ENCODE results near the gene RIN2.
"Not testable (repeated sequence)": the region's sequence is repeated elsewhere in the genome, so short reads cannot be mapped to it uniquely, and the experiment has no call there.

The RIN2 gene

DNA sequence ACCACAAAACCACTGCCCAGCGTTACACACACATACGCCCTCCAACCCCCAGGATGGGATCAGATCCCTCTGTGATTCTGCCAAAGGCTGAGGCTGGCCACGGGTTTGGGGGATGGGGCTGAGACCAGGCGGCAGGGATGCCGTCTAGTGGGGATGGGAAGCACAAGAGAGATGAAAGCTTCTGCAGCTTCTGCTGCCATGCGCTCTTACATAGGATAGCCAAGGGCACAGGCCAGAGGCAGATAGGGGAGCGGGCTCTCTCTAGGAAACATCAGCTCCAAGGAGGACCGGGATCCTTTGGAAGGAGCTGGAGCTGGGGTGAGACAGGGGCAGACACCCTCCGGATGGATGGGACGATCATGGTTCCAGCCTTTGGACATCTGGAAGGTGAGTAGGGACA lies 18.7 kb upstream of the RIN2 start:
- no peak for DNase-seq

DNA sequence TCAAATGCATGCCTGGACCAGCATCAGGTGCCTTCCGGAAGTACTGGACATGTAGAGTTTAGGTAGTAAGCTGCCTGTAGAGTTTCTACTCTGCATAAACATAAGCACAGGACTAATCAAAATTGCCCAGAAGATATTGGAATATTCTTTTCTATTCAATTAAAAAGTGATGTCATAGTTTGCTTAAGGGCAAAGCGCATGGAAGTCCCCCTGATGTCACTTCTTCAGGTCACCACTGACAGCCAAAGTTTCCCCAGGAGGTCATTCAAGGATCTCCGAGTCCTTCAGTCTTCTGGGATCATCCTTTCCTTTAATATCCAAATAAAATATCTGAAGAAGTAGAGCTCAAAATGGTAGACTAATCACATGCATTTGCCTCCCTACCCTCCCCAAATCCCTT lies 17.5 kb upstream of the RIN2 start:
- DNase-seq = no peak

DNA sequence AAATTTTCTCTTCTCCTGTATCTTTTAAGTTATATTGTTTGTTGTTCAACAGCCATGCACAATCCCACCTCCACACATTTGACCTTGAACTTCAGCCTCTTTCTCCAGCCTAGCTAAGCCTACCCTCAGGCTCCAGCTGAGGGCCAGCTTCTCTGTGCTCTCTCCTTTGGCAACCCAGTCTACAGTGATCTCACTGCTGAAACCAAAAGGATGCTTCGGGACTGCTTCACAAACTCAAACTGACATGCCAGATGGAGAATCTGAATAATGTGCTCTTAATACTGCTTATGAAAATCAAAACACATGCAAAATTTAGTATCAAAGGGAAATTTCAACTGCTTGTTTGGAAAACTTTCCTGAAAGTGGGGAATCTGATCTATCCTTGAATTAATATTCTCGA lies 16.1 kb upstream of the RIN2 start:
- DNase-seq = no peak

DNA sequence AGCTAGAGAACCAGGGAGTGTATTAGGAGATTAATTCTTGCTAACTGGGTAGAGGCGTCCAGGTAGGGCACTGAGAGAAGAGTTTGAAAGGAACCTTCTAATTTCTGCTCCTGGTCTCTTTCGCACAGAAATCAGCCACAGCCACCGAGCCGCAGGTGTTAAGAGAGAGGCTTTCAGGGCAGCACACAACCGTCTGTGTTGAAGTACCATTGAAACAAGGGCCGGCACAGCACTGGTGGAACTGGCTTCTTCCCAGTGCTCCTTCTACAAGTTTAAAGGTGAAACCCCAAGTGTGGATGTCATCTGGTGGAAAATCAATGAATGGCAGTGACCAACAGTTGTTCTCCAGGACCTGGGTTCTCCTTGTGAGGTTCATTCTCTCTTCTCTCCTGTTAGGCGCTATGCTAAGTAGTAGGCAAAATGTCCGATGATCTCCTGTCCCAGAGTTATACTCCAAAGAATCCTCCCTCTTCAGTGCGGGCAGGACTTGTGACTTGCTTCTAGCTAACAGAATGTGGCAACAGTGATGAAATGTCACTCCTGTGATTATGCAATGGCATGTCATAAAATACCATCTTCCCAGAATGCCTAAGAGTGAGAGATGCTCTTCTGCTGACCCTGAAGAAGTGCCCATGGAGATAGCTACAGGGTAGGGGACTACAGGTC lies 15.0 kb upstream of the RIN2 start:
- DNase-seq = no peak

DNA sequence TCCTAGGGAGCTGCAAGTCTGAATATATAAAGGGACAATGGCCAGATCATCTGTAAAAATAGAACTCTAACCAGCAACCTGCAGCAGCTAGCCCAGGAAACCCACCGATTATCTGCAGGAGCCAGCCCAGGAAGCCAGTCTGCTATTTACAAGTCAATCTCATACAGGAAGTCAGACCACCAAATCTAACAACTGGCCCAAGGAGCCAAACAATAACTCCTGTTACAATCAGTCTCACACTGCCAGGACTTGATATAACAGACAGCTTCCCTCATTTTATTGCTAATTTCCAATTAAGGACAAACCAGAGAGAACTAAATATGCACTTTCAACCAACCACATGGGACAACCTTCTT lies 14.4 kb upstream of the RIN2 start:
- no peak for DNase-seq

DNA sequence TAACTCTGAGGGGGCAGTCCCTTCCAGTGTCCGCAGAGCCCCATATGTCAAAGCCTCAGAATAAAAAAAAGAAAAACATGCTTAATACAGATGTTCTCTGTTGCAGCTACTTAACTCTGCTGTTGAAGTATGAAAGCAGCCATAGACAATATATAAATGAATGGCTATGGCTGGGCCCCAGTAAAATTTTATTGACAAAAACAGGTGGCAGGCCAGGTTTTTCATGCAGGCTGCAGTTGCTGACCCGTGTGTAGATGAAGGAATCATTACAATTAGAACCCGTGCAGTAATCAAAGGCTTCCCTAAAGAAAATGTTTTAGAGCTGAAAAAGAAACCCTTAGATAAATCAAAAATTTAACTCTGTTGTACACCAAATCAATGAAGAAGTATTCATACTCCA lies 13.0 kb upstream of the RIN2 start:
- DNase-seq = no peak

DNA sequence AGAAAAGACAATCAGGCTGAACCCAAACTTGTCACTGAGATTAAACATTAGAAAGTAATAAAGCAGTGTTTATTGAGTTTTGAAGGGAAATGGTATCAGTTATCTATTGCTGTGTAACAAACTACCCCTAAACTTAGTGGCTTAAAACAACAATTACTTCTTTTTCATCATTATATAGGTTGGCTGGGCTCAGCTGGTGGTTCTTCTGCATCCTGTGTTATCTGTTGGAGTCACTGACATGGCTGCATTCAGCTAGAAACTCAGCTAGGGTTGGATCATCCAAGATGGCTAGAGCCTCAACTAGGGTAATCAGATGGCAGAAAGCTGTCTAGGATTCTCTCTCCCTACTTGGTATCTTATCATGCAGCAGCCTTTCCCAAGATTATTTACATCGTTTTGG lies 12.5 kb upstream of the RIN2 start:
- no peak for DNase-seq

DNA sequence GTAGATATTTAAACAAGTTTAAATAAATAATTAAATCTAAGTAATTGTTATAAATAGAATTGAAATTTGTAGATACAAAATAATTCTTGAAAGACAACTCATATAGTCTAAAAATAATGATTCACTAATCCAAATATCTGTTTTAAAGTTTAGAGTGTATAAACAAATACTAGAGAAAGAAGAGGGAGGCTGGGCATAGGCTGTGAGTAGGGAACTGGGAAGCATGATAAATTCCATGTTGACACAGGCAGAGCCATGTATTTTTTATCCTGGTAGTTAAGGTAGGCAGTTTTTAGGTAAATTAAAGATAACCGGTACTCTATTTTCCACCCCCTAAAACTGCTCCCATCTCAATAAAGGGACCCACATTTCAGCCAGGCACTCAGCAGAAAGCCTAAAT lies 11.7 kb upstream of the RIN2 start:
- no peak for DNase-seq

DNA sequence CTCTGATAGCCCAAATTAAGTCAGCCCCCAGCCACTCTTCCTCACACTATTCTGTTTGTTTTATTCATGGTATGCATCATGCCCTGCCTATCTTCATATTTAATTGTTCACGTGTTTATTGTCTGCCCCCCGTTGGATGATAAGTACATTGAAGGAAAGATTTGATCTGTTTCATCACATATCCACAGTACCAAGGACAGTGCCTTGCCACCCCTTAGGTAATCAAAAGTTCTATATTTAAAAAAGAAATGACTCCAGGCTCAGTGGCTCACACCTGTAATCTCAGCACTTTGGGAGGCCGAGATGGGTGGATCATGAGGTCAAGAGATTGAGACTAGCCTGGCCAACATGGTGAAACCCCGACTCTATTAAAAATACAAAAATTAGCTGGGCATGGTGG lies 10.2 kb upstream of the RIN2 start:
- no peak for DNase-seq

DNA sequence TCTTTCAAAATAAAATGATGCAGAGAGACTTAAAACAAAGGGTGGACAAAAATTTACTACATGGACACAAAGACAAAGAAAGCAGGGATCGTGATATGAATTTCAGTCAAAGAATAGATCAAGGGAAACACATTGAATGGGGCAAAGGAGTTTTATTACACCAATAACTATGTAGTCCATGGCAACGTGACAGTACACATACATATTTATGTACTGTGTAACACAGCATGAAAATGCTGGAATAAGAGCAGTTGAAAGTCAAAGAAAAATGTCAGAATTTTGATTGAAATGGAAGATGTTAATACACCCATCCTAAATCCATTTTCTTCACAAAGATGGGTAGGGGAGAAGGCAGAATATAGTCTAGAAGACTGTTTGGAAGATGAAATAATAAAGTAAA lies 9.4 kb upstream of the RIN2 start:
- DNase-seq = no peak

DNA sequence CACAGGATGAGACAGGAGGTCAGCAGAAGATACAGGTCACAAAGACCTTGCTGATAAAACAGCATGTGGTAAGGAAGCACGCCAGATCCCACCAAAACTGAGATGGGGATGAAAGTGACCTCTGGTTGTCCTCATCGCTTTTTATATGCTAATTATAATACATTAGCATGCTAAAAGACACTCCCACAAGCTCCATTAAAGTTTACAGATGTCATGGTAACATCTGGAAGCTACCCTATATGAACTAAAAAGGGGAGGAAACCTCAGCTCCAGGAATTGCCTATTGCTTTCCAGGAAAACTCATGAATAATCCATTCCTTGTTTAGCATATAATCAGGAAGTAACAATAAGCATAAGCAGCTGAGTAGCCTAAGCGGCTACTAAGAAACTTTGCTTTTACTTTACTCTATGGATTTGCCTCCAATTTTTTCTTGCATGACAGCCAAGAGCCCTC lies 8.4 kb upstream of the RIN2 start:
- no peak for DNase-seq

DNA sequence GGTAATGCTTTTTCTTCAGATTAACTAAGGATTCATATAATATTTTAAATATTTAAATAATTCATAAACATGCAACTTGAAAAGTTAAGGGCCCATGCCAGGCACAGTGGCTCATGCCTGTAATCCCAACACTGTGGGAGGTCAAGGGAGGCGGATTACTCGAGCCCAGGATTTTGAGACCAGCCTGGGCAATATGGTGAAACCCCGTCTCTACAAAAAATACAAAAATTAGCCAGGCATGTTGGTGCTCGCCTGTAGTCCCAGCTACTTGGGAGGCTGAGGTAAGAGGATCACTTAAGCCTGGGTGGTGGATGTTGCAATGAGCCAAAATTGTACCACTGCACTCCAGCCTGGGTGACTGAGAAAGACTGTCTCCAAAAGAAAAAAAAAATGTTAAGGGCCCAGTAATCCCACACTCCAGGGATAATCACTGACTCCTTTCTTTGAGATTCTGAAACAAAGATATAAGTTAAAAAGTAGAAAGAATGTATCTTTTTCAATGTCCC lies 7.9 kb upstream of the RIN2 start:
- DNase-seq = no peak

DNA sequence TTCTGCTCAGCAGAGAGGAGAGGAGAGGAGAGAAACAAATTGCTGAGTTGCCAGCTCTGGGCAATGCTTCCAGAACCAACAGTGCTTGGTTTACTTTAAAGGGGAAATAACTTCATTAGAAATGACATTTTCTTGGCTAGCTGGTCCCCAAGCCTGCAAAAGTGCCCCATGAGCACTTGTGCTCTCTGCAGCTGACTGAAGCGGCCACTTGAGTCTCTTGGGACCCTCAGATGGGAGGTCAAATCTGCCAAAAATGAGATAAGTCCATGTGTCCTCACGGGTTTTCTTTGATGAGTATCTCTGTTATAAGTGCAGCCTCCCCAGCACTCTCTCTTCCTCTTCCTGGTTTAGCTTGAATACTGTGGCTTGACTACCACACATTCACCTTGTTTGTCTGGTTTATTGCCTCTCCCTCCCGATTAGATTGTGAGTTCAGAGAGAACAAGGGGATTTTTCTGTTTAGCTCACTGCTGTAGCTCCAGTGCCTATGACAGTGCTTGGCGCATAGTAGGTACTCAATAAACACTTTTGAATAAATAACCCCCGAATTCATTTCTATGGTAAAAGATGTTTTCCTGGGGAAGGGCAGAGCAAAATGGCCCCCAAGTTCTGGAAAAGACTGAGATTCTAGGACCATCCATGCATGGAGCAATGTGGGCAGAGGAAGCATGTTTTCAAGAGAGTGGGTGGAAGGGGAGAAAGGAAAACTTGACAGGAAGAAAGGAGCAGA lies 7.0 kb upstream of the RIN2 start:
- no peak for DNase-seq

DNA sequence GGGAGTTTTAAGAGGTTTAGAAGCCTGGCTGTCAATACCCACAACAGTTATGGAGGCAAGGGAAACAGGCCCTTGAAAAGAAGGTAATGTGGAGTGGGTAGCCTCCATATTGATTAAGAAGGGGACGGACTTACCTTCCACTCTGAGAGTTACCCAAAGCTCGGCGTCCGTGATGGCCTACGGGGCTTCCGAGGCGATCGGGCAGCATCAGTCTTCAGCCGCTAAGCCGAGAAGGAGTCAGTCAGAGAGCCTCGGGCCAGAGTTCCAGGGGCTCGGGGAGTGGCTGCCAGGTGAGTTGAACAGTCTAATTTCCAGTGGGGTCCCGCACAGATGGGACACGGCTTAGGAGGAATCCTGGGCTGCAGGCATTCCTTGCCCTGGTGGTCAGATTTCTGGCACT lies 3.9 kb upstream of the RIN2 start:
- DNase-seq = not testable (repeated sequence)

DNA sequence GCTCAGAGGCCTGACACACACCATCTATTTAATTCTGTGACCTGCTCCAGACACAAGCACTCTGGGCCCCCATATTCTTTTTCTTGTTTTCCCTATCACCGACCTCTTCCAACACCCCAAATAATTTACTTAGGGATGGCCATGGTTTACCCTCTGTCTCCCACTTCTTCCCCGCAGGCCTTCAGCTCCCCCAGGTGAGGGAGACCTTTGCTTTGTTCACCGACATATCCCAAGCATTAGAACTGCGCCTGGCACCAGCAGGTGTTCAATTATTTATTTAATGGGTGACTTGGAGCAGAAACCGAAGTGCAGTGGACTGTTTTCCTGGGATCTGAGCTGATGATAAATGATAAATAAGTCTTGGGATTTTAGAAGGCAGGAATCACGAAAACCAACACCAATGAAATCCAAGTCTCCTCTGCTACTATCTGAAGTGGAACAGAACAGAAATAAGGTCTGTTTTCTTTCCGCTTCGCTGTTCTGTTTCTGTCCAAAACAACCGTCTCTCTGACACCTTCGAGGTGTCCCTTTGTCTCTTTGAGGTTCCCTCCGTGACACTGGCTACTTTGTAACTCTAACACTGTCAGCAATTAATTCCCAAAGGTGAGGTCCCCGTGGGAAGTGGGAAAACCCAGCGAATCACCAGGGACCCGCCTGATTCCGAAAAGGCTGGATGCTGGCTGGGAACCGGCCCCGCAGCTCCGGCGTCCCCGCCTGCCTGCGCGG lies 1.1 kb upstream of the RIN2 start:
- DNase-seq = no peak

DNA sequence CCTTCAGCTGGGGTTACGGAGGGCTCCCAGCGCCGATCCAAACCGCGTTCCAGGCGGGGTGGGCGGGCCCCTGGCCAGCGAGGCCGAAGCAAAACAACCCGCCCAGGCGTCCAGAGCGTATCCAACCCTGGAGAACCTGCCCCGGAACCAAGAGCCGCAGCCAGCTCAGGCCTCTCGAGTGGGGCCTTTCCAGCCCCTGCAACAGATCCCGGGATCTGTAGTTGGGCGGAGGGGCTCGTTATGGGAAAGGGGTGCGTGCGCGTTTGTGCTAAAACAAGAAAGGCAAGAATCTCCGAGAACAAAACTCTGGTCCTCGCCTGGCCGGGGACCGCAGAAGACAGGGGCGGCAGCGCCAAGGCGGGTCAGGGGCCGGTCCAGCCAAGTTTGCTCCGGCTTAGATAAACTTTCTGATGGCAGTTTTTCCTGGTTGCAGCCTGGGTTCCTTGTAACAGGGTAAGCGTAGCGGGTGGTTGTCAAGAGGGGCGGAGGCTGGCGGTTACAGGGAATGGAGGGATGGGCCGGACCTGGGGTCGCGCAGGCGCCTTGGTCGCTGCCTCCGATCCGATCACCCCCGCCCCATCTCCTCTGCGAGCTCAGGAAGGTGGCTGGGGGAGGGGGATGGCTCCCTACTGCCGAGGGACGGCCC lies 448 bp upstream of the RIN2 start:
- DNase-seq = peak in 55 of 56 donors; percentile 34 to 83 (median 69)

DNA sequence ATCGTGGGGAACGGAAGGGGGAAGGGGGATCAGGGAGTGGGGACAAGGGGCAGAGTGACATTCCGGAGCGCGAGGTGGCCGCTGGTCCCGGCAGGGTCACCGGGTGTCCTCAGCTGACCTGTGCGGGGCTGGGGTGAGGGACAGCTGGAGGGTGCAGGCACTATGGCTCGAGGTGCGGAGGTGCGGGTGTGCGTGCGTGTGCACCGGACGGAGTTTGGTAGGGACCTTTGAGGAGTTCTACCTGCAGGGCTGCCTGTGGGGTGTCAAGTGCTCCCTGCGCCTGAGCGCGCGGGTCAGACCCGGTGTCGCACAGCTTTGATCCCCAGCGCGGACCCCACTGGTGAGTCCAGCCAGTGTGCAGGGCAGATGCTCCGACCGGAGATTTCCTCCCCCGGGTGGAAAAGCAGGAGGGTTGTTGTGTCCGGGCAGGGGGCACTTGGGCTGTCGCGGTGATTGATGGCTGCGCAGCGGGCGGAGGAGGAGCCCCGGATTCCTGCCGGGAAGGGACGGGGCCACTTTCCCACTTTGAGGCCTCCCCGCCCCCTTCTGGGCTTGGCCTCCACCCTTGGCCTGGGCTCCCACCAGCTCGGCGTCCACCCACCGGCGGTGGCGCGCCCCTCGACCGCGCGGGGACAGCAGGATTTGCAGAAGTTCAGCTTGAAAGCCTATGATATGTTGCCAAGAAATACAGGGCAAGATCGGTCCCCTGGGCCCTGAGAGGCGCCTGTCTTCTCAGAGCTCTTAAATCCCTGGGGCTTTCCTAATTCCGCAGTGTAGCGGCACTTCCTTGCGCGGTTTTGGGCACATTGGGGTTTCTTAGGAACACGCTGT lies 658 bp downstream of the RIN2 start:
- DNase-seq = peak in 41 of 56 donors; percentile 7 to 67 (median 46)

DNA sequence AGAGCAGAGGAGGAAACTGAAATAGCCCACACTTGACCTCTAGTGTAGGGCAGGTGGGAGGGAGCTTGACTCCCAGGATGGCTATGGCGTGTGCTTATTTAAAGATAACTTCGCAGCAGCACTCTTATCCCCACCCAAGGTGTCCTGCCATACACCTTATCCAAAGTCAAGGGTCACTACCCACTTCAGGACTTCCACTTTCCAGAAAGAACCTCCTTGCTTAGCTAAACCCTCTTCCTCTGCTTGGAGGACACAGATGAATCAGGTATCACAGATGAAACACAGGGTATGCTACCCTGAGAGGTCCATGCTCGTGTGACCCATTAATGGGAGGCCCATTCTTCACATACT lies 2.3 kb downstream of the RIN2 start:
- DNase-seq = no peak

DNA sequence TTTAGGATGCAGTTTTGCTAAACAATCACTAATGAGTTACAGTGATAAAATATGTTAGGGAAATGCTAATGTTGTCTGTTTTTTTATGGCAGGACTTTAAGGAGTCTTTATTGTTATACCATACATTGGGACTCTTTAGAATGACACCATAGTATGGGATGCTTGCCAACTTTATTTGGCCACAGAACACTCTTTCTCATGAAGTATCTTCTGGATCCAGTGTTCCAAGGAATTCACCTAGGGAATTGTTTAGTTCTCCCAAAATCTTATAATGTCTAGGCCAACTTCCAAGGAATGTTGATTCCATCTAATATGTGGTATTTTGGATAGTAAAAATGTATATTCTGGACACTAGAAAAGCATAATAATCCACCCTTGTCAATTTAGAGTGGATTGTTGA lies 3.3 kb downstream of the RIN2 start:
- DNase-seq = no peak

DNA sequence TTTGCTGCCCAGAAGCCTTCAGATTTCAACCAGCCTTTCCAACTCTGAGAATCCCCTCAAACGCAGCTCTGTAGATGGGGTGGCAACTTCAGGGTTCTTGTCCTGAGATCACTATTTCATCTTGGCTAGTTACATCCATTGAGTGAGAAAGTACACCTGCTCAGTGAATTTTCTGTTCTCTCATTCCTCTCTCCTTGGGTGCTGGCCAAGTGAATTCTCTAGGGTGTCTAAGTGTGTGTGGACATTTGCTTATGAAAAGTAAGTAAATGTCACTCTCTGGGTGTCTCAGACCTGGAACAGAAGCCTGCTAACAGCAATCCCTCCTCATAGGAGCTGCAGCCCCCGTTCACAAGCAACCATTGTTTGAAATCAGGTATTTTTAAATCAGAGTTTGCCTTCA lies 3.8 kb downstream of the RIN2 start:
- DNase-seq = no peak

DNA sequence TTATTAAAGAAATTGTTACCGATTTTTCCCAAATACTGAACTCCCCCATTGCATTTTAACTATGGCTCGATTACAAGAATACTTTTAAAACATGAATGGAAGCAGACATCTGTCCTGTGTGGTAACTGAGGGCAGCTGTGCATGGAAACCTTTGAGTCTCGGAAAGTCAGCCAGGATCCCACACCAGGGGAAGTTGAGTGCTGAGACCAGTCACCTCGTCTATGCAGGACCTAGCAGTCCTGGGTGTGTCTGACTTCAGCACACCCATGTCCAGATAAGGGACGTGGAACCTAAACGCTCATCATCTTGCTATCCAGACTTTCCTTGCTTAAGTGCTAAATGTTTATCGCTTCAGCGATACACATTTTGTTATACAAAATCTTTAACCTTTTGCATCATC lies 6.1 kb downstream of the RIN2 start:
- DNase-seq = no peak

All from nucleus accumbens (tissue), 56 donors.